Subcutaneous abdominal adipose tissue (tissue), 5 donors: Measurements from ENCODE around the gene CTBP2.

ENCODE experiments used
- H3K27ac ChIP-seq: one replicate; pipeline ENCODE4 v1.7.0; 2013; ENCODE audit warnings: low read depth, mild to moderate bottlenecking, inconsistent platforms, low read length, moderate library complexity
- H3K27me3 ChIP-seq, 5 donors: one replicate each; pipeline ENCODE4 v1.7.0; 2013; ENCODE audit warnings: low read length in 5 of 5, inconsistent platforms in 1 of 5; ENCODE audit not compliant: control insufficient read depth in 5 of 5, insufficient read depth in 4 of 5
- H3K36me3 ChIP-seq, 5 donors: one replicate each; pipeline ENCODE4 v1.7.0; 2013; ENCODE audit warnings: low read length in 5 of 5; ENCODE audit not compliant: control insufficient read depth in 5 of 5, insufficient read depth in 5 of 5
- H3K4me1 ChIP-seq, 5 donors: one replicate each; pipeline ENCODE4 v1.7.0; 2013; ENCODE audit warnings: low read length in 5 of 5, mild to moderate bottlenecking in 3 of 5, moderate library complexity in 1 of 5; ENCODE audit not compliant: control insufficient read depth in 5 of 5, insufficient read depth in 5 of 5
- H3K4me3 ChIP-seq, 5 donors: one replicate each; pipeline ENCODE4 v1.7.0; 2013; ENCODE audit warnings: low read length in 5 of 5, low read depth in 1 of 5
- H3K9ac ChIP-seq, 5 donors: one replicate each; pipeline ENCODE4 v1.7.0; 2013; ENCODE audit warnings: low read length in 5 of 5, mild to moderate bottlenecking in 4 of 5, moderate library complexity in 3 of 5
- H3K9me3 ChIP-seq, 5 donors: one replicate each; pipeline ENCODE4 v1.7.0; 2013; ENCODE audit warnings: low read length in 5 of 5; ENCODE audit not compliant: control insufficient read depth in 5 of 5
- donor health status: healthy.
- donor health status: healthy.
- donor health status: healthy.
- donor health status: healthy.
- donor health status: healthy.

CTBP2 gene

GRCh38 chr10:125016123-125016522 is 144.2 kb downstream of the CTBP2 start:
- Histone ChIP-seq H3K9ac (peak overlapping the region in 1 of 5 donors; percentile 48), H3K36me3 (peaks cover 0 to 9% (median 6%) of the 10 kb centered on the region in 5 donors), H3K9me3 (no peaks in the 10 kb centered on the region), H3K4me3 (peak overlapping the region in 1 of 5 donors; percentile 36), H3K27ac (peak overlapping the region; percentile 79), H3K4me1 (peaks cover 26 to 79% (median 52%) of the 10 kb centered on the region in 5 donors), H3K27me3 (no peaks in the 10 kb centered on the region)

- peak overlapping the region in 1 of 5 donors; percentile 13 for H3K9ac ChIP-seq
- peaks cover 0 to 9% (median 6%) of the 10 kb centered on the region in 5 donors for H3K36me3 ChIP-seq
- peak overlapping the region in 1 of 5 donors; percentile 15 for H3K4me3 ChIP-seq
- peak overlapping the region; percentile 79 for H3K27ac ChIP-seq
- H3K9me3 ChIP-seq, result no peaks in the 10 kb centered on the region
- peaks cover 26 to 79% (median 52%) of the 10 kb centered on the region in 5 donors for H3K4me1 ChIP-seq
- no peaks in the 10 kb centered on the region for H3K27me3 ChIP-seq
Measured at GRCh38 chr10:125015356-125015944, 144.9 kb downstream of the CTBP2 start.

GRCh38 chr10:125014836-125015355 is 145.5 kb downstream of the CTBP2 start:
- Histone ChIP-seq H3K9me3 (no peaks in the 10 kb centered on the region), H3K36me3 (peaks cover 0 to 9% (median 6%) of the 10 kb centered on the region in 5 donors), H3K27ac (peak overlapping the region; percentile 50), H3K9ac (no peak overlapping the region), H3K27me3 (no peaks in the 10 kb centered on the region), H3K4me1 (peaks cover 26 to 78% (median 52%) of the 10 kb centered on the region in 5 donors), H3K4me3 (peak overlapping the region in 1 of 5 donors; percentile 2)

- peak overlapping the region in 1 of 5 donors; percentile 2 for H3K4me3 ChIP-seq
- H3K27ac ChIP-seq, result peak overlapping the region; percentile 50
- peaks cover 26 to 72% (median 49%) of the 10 kb centered on the region in 5 donors for H3K4me1 ChIP-seq
- no peak overlapping the region for H3K9ac ChIP-seq
- H3K36me3 ChIP-seq, result peaks cover 0 to 9% (median 6%) of the 10 kb centered on the region in 5 donors
- H3K27me3 ChIP-seq, result no peaks in the 10 kb centered on the region
- H3K9me3 ChIP-seq, result no peaks in the 10 kb centered on the region
Measured at GRCh38 chr10:125014086-125014830, 146.1 kb downstream of the CTBP2 start.

- H3K9me3 ChIP-seq, result no peaks in the 10 kb centered on the region
- no peaks in the 10 kb centered on the region for H3K27me3 ChIP-seq
- H3K27ac ChIP-seq, result no peak overlapping the region
- H3K36me3 ChIP-seq, result peaks cover 0 to 9% (median 6%) of the 10 kb centered on the region in 5 donors
- no peak overlapping the region for H3K9ac ChIP-seq
- peaks cover 21 to 64% (median 42%) of the 10 kb centered on the region in 5 donors for H3K4me1 ChIP-seq
- H3K4me3 ChIP-seq, result no peak overlapping the region
Measured at GRCh38 chr10:125013529-125013872, 146.9 kb downstream of the CTBP2 start.

GRCh38 chr10:125012851-125013528 is 147.4 kb downstream of the CTBP2 start:
- no peak overlapping the region for H3K27ac ChIP-seq
- H3K4me1 ChIP-seq, result peaks cover 20 to 59% (median 39%) of the 10 kb centered on the region in 5 donors
- no peak overlapping the region for H3K4me3 ChIP-seq
- no peak overlapping the region for H3K9ac ChIP-seq
- no peaks in the 10 kb centered on the region for H3K9me3 ChIP-seq
- peaks cover 0 to 14% (median 7%) of the 10 kb centered on the region in 5 donors for H3K36me3 ChIP-seq
- H3K27me3 ChIP-seq, result no peaks in the 10 kb centered on the region

GRCh38 chr10:125011926-125012705 is 148.2 kb downstream of the CTBP2 start:
- H3K4me3 ChIP-seq, result no peak overlapping the region
- no peaks in the 10 kb centered on the region for H3K27me3 ChIP-seq
- peaks cover 15 to 57% (median 36%) of the 10 kb centered on the region in 5 donors for H3K4me1 ChIP-seq
- no peak overlapping the region for H3K27ac ChIP-seq
- peaks cover 0 to 16% (median 7%) of the 10 kb centered on the region in 5 donors for H3K36me3 ChIP-seq
- no peak overlapping the region for H3K9ac ChIP-seq
- no peaks in the 10 kb centered on the region for H3K9me3 ChIP-seq

GRCh38 chr10:125011171-125011925 is 149.0 kb downstream of the CTBP2 start:
- Histone ChIP-seq H3K9me3 (no peaks in the 10 kb centered on the region), H3K4me1 (peaks cover 18 to 57% (median 34%) of the 10 kb centered on the region in 5 donors), H3K4me3 (no peak overlapping the region), H3K36me3 (peaks cover 0 to 20% (median 7%) of the 10 kb centered on the region in 5 donors), H3K9ac (no peak overlapping the region), H3K27me3 (no peaks in the 10 kb centered on the region), H3K27ac (no peak overlapping the region)

GRCh38 chr10:125010362-125010761 is 150.0 kb downstream of the CTBP2 start:
- peaks cover 10 to 48% (median 25%) of the 10 kb centered on the region in 5 donors for H3K4me1 ChIP-seq
- H3K4me3 ChIP-seq, result no peak overlapping the region
- H3K27ac ChIP-seq, result no peak overlapping the region
- H3K36me3 ChIP-seq, result peaks cover 0 to 24% (median 11%) of the 10 kb centered on the region in 5 donors
- no peaks in the 10 kb centered on the region for H3K27me3 ChIP-seq
- no peaks in the 10 kb centered on the region for H3K9me3 ChIP-seq
- no peak overlapping the region for H3K9ac ChIP-seq
